H9 (cell line): ENCODE results near the gene CALM1. TPM values are rescaled to one million over a fixed set of nuclear protein-coding genes. Genes with fewer than 3 reads are reported as not detected.

Experiments used
- DNase-seq: peaks from one replicate; pipeline ENCODE4 v3.0.0-alpha.2; 2017
- H2AFZ ChIP-seq: one replicate; pipeline ENCODE4 v1.6.1; 2013; ENCODE audit warnings: mild to moderate bottlenecking, low read length, control low read depth, moderate library complexity
- H2AK5ac ChIP-seq: 2 replicates; pipeline ENCODE4 v1.6.1; 2013; ENCODE audit warnings: low read length, control low read depth, mixed read lengths; ENCODE audit not compliant: insufficient read length
- H2BK120ac ChIP-seq: one replicate; pipeline ENCODE4 v1.6.1; 2013; ENCODE audit warnings: low read depth, mild to moderate bottlenecking, low read length, control low read depth, inconsistent platforms; ENCODE audit not compliant: poor library complexity, severe bottlenecking
- H2BK12ac ChIP-seq: 2 replicates; pipeline ENCODE4 v1.6.1; 2013; ENCODE audit warnings: low read length, control low read depth, mixed read lengths, low read depth; ENCODE audit not compliant: insufficient read length
- H2BK15ac ChIP-seq: 2 replicates; pipeline ENCODE4 v1.6.1; 2013; ENCODE audit warnings: low read depth, low read length, control low read depth
- H2BK20ac ChIP-seq: one replicate; pipeline ENCODE4 v1.6.1; 2013; ENCODE audit warnings: low read depth, mild to moderate bottlenecking, low read length, control low read depth, inconsistent platforms; ENCODE audit not compliant: poor library complexity, severe bottlenecking
- H2BK5ac ChIP-seq: 2 replicates; pipeline ENCODE4 v1.6.1; 2013; ENCODE audit warnings: low read length, control low read depth, mixed read lengths; ENCODE audit not compliant: insufficient read length
- H3K14ac ChIP-seq: 2 replicates; pipeline ENCODE4 v1.6.1; 2013; ENCODE audit warnings: low read length, control low read depth; ENCODE audit not compliant: insufficient read depth
- H3K18ac ChIP-seq: 2 replicates; pipeline ENCODE4 v1.6.1; 2013; ENCODE audit warnings: low read depth, mild to moderate bottlenecking, mixed read lengths, low read length, control low read depth; ENCODE audit not compliant: insufficient read length
- H3K23ac ChIP-seq: 2 replicates; pipeline ENCODE4 v1.6.1; 2013; ENCODE audit warnings: low read length, control low read depth, mixed read lengths, low read depth; ENCODE audit not compliant: insufficient read length
- H3K23me2 ChIP-seq: 2 replicates; pipeline ENCODE4 v1.6.1; 2013; ENCODE audit warnings: low read depth, mild to moderate bottlenecking, mixed read lengths, low read length, control low read depth; ENCODE audit not compliant: insufficient read length, poor library complexity, severe bottlenecking
- H3K27ac ChIP-seq: 2 replicates; pipeline ENCODE4 v1.5.1; 2013; ENCODE audit warnings: low read length, control low read depth, mixed read lengths, low read depth; ENCODE audit not compliant: insufficient read length
- H3K27me3 ChIP-seq: 2 replicates; pipeline ENCODE4 v1.6.1; 2013; ENCODE audit warnings: low read length, control low read depth, inconsistent platforms; ENCODE audit not compliant: insufficient read depth
- H3K4ac ChIP-seq: 2 replicates; pipeline ENCODE4 v1.6.1; 2013; ENCODE audit warnings: low read depth, mild to moderate bottlenecking, control low read depth, inconsistent platforms, low read length, moderate library complexity
- H3K4me1 ChIP-seq: 2 replicates; pipeline ENCODE4 v1.6.1; 2013; ENCODE audit warnings: low read length, control low read depth, inconsistent platforms; ENCODE audit not compliant: insufficient read depth
- H3K4me2 ChIP-seq: 2 replicates; pipeline ENCODE4 v1.6.1; 2013; ENCODE audit warnings: low read length, control low read depth, mixed read lengths; ENCODE audit not compliant: insufficient read length, insufficient read depth
- H3K56ac ChIP-seq: 2 replicates; pipeline ENCODE4 v1.6.1; 2013; ENCODE audit warnings: low read depth, mild to moderate bottlenecking, mixed read lengths, low read length, control low read depth; ENCODE audit not compliant: insufficient read length
- H3K79me1 ChIP-seq: 2 replicates; pipeline ENCODE4 v1.6.1; 2013; ENCODE audit warnings: low read depth, mild to moderate bottlenecking, moderate library complexity, low read length, control low read depth, inconsistent platforms; ENCODE audit not compliant: insufficient read depth, poor library complexity, severe bottlenecking
- H3K79me2 ChIP-seq: 2 replicates; pipeline ENCODE4 v1.6.1; 2013; ENCODE audit warnings: low read length, control low read depth, inconsistent platforms; ENCODE audit not compliant: insufficient read depth
- H3K9ac ChIP-seq: 2 replicates; pipeline ENCODE4 v1.6.1; 2013; ENCODE audit warnings: low read length, control low read depth, mixed read lengths; ENCODE audit not compliant: insufficient read length; ENCODE audit errors: extremely low read depth
- H3K9me3 ChIP-seq: one replicate; pipeline ENCODE4 v1.6.1; 2013; ENCODE audit warnings: low read depth, low read length, inconsistent platforms; ENCODE audit not compliant: control insufficient read depth
- H3T11ph ChIP-seq: one replicate; pipeline ENCODE4 v1.6.1; 2013; ENCODE audit warnings: mild to moderate bottlenecking, low read length, control low read depth, inconsistent platforms
- H4K20me1 ChIP-seq: one replicate; pipeline ENCODE4 v1.6.1; 2013; ENCODE audit not compliant: control insufficient read depth, insufficient read length, insufficient read depth
- H4K5ac ChIP-seq: 2 replicates; pipeline ENCODE4 v1.6.1; 2013; ENCODE audit warnings: low read depth, mild to moderate bottlenecking, mixed read lengths, low read length, control low read depth; ENCODE audit not compliant: insufficient read length
- H4K8ac ChIP-seq: replicated peaks from 2 replicates; pipeline ENCODE4 v1.6.1; 2013; ENCODE audit warnings: low read length, control low read depth, mixed read lengths, low read depth; ENCODE audit not compliant: insufficient read length
- H4K91ac ChIP-seq: 2 replicates; pipeline ENCODE4 v1.6.1; 2013; ENCODE audit warnings: low read depth, mild to moderate bottlenecking, moderate library complexity, mixed read lengths, low read length, control low read depth; ENCODE audit not compliant: insufficient read length
- H3K27ac Mint-ChIP-seq, 3 experiments: 2 replicates in 2 of 3; 3 replicates in 1 of 3; pipeline ENCODE4 v1.8.0; 2020 to 2021; ENCODE audit warnings: mixed read lengths in 3 of 3, mild to moderate bottlenecking in 1 of 3, moderate library complexity in 1 of 3
- H3K27me3 Mint-ChIP-seq: 2 replicates; pipeline ENCODE4 v1.8.0; 2021; ENCODE audit warnings: low read depth, mild to moderate bottlenecking, moderate library complexity, mixed read lengths
- H3K36me3 Mint-ChIP-seq, 3 experiments: 2 replicates in 2 of 3; 3 replicates in 1 of 3; pipeline ENCODE4 v1.8.0; 2020 to 2021; ENCODE audit warnings: low read depth in 3 of 3, mixed read lengths in 3 of 3; ENCODE audit not compliant: insufficient read depth in 1 of 3
- H3K4me1 Mint-ChIP-seq, 2 experiments: 2 replicates each; pipeline ENCODE4 v1.8.0; 2020; ENCODE audit warnings: mixed read lengths in 2 of 2
- H3K4me3 Mint-ChIP-seq, 2 experiments: 2 replicates in 1 of 2; 3 replicates in 1 of 2; pipeline ENCODE4 v1.8.0; 2020 to 2021; ENCODE audit warnings: mild to moderate bottlenecking in 2 of 2, mixed read lengths in 2 of 2, moderate library complexity in 1 of 2
- H3K9me3 Mint-ChIP-seq, 2 experiments: 2 replicates in 1 of 2; 3 replicates in 1 of 2; pipeline ENCODE4 v1.8.0; 2020; ENCODE audit warnings: mild to moderate bottlenecking in 2 of 2, mixed read lengths in 2 of 2, moderate library complexity in 1 of 2
- WGBS: extraction: QIAGEN DNeasy Blood & Tissue Kit; methylation state at CpG from one replicate; pipeline ENCODE4 v1.1.7; 2013; ENCODE audit warnings: missing lambda C conversion rate, low lambda C conversion rate, mixed read lengths; ENCODE audit not compliant: insufficient read length; ENCODE audit errors: extremely low coverage; 5-methylcytosine and 5-hydroxymethylcytosine counted together
- total RNA-seq: library from RNA; stranded (reverse); gene quantifications from 2 replicates; pipeline ENCODE4 v1.2.1, GENCODE V29; 2021
- TF ChIP-seq, protein P1 (sequence below): fragments of 200-600 bp; sonication (generic); conservative IDR thresholded peaks from 3 replicates; pipeline ENCODE4 v1.8.0; 2021; ENCODE audit warnings: antibody characterized with exemption, mild to moderate bottlenecking

The CALM1 gene
- total RNA-seq, 1 experiment from 2014 or later, result 354 TPM

DNA sequence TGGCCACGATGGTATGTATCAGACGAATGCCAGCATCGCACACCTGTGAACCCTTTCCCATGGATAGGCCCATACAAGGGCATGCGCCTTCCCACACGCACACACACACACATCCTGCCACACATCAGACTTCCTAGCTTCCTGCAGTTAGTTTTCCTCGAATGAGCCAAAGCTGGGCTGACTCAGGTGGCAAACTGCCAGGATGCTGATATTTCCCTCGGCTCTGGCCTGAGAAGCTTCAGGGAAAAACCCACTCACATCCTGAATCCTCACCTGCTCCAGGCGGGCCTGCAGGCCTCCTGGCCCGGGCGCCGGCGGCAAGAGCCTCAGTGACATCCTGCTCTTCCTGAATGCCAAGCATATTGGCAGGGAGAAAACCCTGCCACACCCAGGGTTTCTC lies 22.4 kb downstream of the CALM1 start:
- Histone ChIP-seq H2AK5ac (no peak overlapping the region), H3K23me2 (no peaks in the 10 kb centered on the region), H2BK20ac (no peak overlapping the region), H3K4me1 (no peaks in the 10 kb centered on the region), H3K79me1 (no peaks in the 10 kb centered on the region), H3K27me3 (no peaks in the 10 kb centered on the region), H3K56ac (no peak overlapping the region), H2BK12ac (no peak overlapping the region), H3K27ac (no peak overlapping the region), H4K91ac (no peak overlapping the region), H2BK15ac (no peak overlapping the region), H3K23ac (no peak overlapping the region), H4K5ac (no peak overlapping the region), H2BK120ac (no peak overlapping the region), H3K14ac (no peak overlapping the region), H3K9ac (no peak overlapping the region), H2BK5ac (no peak overlapping the region), H3K9me3 (no peaks in the 10 kb centered on the region), H3K79me2 (no peaks in the 10 kb centered on the region), H3T11ph (no peak overlapping the region), H2AFZ (no peak overlapping the region), H4K20me1 (no peaks in the 10 kb centered on the region), H3K4me2 (no peak overlapping the region), H3K4ac (no peak overlapping the region), H4K8ac (no peak overlapping the region), H3K18ac (no peak overlapping the region)
- peaks cover 5 to 6% of the 10 kb centered on the region in 2 experiments for H3K4me1 Mint-ChIP-seq
- no peak overlapping the region for H3K27ac Mint-ChIP-seq
- H3K4me3 Mint-ChIP-seq, result no peak overlapping the region
- no peaks in the 10 kb centered on the region for H3K27me3 Mint-ChIP-seq
- no peak for DNase-seq
- no CpG with 5 or more reads among the region's 12 CpGs for WGBS
- TF ChIP-seq, protein P1, sequence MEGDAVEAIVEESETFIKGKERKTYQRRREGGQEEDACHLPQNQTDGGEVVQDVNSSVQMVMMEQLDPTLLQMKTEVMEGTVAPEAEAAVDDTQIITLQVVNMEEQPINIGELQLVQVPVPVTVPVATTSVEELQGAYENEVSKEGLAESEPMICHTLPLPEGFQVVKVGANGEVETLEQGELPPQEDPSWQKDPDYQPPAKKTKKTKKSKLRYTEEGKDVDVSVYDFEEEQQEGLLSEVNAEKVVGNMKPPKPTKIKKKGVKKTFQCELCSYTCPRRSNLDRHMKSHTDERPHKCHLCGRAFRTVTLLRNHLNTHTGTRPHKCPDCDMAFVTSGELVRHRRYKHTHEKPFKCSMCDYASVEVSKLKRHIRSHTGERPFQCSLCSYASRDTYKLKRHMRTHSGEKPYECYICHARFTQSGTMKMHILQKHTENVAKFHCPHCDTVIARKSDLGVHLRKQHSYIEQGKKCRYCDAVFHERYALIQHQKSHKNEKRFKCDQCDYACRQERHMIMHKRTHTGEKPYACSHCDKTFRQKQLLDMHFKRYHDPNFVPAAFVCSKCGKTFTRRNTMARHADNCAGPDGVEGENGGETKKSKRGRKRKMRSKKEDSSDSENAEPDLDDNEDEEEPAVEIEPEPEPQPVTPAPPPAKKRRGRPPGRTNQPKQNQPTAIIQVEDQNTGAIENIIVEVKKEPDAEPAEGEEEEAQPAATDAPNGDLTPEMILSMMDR, result no peak
- H3K9me3 Mint-ChIP-seq, result peaks cover 6% of the 10 kb centered on the region in 2 experiments; a peak in 4 of 5 replicates
- H3K36me3 Mint-ChIP-seq, result no peaks in the 10 kb centered on the region; a peak in 1 of 7 replicates
